Activated naive CD4-positive, alpha-beta T cell treated with Interleukin-2 at 50 U/mL for 16 hours (primary cell): ENCODE measurements around the gene CHCT1.
"Not testable (repeated sequence)": the region's sequence is repeated elsewhere in the genome, so short reads cannot be mapped to it uniquely, and the experiment has no call there.

ENCODE experiments used
- DNase-seq: peaks from one replicate; pipeline ENCODE4 v3.0.0-alpha.2; 2020

CHCT1 gene

DNA sequence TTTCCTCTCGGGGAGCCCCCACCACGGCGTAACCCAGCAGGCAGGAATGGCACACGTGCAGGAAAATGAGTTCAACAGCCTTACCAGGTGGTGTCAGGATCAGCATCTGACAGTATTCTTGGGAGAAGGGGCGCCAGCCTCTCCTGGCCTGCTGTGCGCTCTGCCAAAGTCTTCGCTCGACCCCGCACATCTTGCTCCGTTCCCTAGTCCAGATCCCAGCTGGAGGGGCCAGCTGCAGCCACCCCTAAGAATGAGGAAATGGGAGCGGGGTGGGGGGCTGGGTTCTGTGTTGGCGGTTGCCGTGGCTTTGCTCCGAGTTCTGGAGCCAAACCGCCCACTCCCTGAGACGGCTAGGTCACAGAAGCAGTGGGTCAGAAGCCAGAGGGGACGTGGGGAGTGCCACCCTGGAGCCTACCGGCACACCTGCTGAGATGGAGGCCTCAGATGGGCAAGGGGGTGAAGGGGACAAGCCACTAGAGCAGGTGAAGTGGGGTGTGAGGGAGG, at the start of gene CHCT1:
Gene CHCT1 (plus strand): TSS at position 328 of the 504 bp plus-strand sequence. CDS start 104 bp downstream, at position 432.
- no peak for DNase-seq

DNA sequence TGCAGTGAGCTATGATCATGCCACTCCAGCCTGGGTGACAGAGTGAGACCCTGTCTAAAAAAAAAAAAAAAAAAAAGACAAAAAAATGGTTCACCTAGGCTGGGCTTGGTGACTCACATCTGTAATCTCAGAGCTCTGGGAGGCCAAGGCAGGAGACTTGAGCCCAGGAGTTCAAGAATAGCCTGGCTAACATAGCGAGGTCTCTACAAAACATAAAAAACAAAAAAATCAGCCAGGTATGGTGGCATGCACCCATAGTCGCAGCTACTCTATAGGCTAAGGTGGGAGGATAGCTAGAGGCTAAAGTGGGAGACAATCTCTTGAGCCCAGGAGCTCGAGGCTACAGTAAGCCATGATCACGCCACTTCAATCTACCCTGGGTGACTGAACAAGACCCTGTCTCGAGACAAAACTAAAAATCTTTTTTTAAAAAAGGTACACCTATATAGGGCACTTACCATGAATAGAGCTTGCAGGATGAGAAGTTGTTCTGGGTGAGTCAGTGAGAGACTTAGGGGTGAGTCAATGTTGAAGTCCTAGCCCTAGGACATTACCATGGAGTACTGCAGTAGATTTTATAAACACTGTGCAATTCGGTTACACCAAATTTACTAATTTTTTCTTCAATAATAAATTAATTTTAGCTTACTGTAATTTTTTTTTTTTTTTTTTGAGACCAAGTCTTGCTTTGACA, 49.4 kb upstream of the CHCT1 start:
- no peak for DNase-seq

DNA sequence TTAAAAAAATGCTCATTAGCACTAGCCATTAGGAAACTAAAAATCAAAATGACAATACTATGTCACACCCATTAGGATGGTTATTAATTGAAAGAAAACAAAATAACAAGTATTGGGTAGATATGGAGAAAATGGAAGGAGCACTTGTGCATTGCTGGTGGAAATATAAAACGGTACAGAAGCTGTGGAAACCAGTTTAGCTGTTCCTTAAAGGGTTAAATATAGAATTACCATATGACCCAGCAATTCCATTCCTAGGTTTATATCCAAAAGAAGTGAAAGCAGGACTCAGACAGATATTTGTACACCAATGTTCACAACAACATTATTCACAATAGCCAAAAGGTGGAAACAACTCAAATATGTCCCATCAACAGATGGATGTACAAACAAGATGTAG, 44.1 kb upstream of the CHCT1 start:
- DNase-seq, result not testable (repeated sequence)

DNA sequence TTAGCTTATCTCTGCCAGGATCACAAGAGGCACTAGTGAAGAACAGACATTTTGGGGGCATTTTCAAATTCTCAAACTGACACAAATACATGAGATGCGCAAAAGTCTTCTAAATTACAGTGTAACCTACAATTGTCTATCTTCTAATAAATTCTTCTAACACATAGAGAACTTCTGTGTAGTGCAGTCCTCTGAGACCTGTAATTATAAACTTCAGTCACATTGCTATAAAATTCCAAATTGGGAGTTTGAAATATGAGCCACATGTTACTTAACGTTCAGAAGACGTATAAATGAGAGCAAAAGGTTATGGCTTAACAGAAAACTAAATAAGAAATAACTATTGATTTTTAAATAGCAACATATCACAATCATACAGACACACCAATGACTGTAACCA, 42.8 kb upstream of the CHCT1 start:
- DNase-seq, result not testable (repeated sequence)

DNA sequence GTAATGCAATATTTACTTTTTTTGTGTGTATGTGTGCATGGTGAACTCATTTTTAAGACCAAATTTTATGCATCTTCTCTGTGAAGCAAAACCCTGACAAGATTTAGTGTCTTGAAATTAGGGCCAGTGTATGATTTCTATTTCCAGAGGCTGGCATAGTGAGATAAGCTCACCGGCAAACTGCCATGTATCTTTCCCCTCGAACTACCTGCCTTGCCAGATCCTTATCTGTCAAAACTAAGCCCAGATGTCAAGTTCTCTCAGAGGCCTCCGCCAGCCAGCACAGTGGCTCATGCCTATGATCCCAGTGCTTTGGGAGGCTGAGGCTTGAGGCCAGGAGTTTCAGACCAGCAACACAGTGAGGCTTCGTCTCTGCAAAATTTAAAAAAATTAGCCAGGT, 40.3 kb upstream of the CHCT1 start:
- DNase-seq, result no peak

DNA sequence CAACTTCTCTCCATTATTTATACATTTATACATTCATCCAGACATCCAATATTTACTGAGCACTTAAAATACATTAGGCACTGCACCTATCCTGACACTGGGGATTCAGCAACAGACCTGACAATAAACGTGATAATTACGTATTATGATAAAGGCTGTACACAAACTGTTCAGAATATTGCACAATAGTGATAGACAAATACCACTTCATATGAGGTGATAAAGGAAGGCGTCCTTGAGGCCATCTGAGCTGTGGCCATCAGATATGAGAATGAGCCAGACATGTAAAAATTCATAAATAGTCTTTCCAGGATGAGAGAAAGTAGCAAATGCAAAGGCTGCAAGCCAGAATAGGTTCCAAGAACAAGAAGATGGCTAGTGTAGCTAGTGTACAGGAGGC, 38.9 kb upstream of the CHCT1 start:
- no peak for DNase-seq

DNA sequence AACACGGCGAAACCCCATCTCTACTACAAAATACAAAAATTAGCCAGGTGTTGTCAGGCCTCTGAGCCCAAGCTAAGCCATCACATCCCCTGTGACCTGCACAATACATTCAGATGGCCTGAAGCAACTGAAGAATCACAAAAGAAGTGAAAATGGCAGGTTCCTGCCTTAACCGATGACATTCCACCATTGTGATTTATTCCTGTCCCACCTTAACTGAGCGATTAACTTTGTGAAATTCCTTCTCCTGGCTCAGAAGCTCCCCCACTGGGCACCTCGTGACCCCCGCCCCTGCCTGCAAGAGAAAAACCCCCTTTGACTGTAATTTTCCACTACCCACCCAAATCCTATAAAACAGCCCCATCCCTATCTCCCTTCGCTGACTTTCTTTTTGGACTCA, 37.4 kb upstream of the CHCT1 start:
- DNase-seq, result not testable (repeated sequence)

DNA sequence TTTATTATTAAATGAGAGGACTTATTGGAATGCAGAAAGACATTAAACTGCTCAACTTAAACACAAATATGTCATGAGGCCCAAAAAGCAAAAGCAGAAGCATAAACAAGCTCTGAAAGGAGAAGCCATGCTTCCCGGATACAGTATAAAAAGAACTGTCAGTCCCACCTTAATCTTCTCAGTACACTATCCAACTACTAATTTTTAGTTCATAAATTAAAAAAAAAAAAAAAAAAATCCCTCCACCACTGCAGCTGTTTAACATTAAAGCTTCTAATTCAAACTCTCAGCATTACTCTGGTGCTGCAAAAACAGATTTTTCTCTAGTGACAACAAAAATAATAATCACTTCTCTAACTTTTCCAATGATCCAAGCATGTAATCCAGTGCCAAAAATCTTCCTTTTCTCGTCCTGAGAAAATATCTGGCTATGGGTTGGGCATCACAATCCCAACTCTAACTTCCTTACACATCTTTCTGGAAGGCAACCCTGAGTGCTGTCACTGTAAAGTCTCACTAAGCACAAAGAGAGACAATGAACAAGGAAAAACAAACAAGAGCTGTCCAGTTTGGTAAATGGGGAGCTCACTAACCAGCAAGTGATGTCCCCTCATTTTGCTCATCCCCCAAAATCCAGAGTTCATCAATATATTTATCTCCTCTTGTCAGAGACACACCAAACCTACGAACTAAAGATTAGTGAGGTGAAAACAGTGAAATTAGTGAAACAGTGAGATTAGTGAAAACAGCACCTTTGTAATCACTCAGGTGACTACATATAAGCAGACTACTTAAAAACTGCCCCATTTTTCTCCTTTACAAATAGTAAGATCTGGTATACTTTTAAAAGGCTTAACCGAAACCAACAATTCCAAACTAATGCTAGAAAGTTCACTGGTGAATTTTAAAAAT, 35.9 kb upstream of the CHCT1 start:
- DNase-seq, result no peak

DNA sequence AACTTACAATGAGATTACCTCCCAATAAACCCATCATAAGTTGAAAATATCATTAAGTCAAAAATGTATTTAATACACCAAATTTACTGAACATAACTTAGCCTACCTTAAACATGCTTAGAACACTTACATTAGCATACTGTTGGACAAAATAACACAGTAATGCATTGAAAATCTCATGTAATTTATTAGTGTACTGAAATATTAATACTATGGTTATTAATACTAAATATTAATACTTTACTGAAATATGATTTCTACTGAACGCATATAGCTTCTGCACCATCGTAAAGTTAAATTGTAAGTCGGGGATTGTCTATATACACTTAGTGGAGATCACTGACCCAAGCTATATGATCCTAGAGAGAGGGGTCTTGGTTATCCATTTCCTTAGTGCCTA, 34.6 kb upstream of the CHCT1 start:
- DNase-seq, result no peak

DNA sequence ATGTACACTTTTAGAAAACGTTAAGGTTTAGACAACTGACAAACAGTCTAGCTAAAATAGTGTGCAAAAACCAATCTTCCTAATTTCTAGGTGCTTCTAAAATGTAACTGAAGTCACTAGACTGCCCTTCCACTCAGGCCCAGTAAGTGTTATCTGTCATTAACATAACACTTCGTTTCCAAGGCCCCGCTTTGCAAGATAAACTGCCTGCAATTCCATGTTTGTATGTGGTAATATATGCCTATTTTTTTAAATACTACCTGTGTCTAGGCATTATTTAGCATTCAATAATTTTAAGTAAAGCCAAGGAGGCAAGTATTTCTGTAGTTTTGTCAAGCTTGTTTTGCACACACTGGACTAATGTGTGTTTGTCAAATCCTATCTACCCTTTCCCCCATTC, 33.5 kb upstream of the CHCT1 start:
- DNase-seq, result no peak

DNA sequence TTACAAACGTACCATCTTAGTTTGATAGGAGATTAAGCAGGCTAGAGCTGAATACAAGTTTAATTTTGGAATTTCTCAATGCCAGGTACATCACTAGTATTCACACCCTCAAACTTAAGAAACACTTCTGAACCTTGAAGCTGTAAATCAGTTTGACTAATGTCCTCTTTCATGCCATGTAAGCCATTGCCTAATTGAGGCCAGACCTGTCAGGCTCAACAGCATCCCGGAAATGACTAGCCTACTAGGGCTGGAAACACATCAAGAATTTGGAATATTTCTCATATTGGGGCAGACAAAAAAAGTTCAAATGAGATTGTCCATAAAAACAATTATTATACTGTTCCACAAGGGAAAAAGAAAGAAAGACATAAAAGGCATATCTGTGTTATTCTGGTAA, 32.1 kb upstream of the CHCT1 start:
- DNase-seq, result no peak

DNA sequence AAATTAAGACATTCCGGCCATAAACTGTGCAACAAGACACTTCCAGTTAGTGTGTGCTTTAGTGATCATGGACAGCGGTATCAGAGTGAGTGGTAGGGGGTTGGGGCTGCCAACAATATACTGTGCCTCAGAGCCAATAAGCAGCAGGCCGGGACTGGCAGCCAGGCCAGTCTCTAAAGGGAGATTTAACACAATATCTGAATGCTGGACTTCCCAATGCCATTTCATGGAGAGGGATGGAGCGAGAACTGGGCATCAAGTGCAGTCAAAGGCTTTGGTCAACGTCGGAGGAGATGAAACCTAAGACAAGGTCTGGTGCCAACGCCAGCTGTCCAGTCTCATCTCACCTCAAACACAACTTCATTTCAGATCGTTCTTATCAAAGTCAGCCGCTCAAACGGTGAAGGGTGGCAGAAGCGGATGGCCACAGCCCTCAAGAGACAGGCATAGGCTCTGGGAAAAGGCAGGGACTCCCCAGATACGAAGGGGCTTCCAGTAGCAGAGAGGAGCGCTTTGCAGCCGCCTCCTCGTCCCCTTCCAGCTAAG, 31.3 kb upstream of the CHCT1 start:
- DNase-seq, result peak; percentile 24

DNA sequence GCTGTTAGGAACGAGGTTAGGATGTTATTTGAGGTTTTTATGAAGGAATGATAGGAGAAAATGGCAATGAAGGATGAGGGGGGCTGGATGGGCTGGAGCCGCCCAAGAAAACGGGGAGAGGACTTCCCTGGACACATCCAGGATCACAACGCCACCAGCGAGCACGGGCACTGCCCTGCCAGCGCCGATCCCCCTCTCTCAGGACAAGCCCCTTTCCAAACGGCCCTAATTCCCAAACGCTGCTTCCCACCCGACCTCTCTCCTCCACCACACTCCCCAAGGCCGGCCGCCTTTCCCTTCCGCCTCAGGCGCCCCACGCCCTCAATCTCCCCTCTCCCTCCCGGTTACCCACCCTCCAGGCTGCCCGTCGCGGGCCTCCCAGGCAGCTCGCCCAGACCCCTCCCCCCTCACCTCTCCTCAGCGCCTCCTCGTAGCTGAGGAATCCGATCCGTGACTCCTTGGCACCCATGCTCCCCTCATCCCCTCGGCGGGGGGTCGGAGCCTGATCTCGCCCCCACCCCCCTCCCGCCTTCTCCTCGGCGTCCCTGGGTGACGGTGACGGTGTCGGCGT, 30.7 kb upstream of the CHCT1 start:
- no peak for DNase-seq

DNA sequence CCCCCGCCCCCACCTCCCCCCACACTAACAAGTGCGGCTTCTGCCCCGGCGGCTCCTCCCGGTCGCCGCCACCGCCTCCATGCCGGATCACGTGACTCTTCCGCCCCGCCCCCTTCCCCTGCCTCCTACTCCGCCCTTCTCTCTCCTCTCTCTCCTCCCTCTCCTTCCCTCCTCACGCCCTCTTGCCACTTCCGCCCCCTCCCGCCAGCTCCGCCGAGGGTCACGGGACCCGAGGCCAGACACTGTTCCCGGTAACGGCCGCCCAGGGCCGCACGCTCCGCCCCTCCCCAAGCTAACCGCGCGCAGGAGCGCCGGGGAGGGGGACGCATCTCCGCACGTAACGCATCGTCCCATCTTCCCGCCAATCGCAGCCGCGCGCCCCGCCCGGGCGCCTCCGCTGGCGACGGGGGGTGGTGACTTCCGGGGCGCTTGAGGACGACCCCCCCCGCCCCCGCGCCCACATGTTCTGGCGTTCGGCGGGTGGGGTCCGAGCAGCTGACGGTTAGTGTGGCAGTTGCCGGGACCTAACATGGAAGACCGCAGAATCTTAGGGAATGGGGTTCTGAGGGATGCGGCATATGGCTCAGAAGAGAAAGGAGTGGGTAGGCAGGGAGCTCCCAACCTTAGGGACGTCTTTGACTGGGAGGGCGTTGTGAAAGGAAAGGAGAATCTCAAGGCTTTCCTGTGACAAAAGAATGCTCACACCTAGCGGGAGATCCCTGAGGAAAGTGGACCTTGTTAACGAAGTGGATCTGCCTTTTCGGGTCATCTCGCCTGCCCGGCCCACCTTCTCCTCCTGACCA, 30.0 kb upstream of the CHCT1 start, which contains the start of gene USP32:
Gene USP32 (minus strand): TSS at position 92 of the 803 bp plus-strand sequence. CDS start 194 bp downstream, outside the sequence.
- DNase-seq, result peak; percentile 98

DNA sequence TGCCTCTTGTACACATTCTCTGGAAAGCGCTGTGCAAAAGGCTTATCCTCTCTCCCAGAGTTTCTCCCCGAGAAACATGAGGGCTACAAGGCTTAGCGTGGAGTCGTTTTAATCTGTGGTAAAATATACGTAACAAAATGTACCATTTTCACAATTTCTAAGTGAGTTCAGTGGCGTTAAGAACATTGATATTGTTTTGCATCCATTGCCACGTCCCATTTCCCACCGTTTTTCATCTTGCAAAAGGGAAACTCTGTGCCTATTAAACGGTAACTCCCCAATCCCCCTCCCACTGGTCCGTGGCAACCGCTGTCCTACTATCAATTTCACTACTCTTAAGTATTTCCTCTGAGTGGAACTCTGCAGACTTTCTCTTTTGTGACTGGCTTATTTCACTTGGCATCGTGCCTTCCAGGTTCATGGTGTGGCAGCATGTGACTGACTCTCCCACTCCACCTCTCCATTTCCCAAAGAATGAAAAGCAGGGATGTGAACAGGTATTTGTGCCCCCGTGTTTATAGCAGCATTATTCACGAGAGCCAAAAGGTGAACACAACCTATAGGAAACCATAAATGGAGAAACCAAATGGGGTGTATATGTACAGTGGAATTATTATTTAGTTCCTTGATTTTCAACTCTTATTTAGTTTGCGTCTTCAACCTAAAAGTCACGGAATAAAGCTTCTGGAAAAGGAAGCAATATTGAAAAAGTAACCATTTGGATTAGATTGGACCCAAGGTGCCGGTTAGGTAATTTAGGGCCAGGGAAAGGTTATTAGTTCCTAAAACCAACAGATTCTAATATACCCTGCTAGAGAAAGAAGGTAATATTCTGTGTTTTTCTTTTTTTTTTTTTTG, 29.2 kb upstream of the CHCT1 start:
- peak; percentile 48 for DNase-seq

DNA sequence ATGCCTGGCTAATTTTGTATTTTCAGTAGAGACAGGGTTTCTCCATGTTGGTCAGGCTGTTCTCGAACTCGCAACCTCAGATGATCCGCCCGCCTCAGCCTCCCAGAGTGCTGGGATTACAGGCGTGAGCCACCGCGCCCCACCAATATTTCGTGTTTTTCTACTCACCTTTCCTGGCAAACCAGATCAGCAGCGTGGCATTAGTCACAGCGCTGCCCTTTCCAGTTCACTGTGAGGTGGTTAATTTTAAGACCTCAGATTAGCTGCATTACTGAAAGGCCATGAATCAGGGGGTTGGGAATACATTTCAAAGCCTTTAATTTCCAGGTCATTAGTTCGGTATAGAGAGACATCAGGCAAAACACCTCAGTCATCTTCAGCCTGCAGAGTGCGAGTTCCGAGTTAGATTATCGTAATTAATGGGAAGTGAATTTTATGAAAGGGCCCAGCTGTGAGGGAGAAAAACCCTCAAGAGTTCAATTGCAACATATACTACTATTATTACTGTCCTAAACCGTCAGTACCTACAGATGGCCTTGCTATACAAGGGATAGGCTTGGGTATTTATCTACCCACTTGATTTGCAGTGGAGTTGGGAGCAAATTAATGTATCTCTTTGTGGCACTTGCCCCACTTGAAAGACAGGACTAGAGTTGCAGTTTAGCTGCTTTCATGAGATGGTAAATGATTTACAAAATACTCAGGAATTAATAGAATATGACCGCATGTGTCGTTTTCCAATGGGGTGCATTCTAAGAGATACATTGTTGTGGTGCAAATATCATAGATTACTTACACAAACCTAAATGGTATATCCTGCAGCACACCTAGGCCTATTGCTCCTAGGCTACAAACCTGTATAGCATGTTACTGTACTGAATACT, 28.2 kb upstream of the CHCT1 start:
- no peak for DNase-seq

DNA sequence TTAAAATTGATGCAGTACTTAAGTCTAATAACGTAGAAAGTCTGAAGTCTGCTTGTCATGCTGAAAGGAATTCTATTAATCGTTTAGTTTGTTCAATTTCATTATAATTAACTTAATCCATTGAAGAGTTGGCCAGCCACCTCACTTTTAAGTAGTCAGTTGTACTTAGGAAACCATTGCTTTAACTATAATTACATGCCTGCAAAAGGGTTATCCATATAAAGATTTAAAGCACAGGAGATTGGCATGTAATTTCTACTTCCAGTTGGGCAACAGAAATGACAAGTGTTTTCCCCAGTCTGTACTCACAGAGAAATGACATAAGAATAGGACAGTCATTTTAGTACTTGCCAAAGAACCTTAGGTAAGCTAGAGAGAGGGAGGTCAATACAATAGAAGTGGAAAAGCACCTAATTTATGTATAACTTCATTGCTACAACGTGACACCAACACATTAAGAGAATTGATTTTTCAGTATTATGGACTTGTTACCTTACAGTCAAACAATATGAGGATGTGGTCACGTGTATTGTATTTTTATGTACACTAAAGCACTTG, 26.7 kb upstream of the CHCT1 start:
- DNase-seq, result no peak

DNA sequence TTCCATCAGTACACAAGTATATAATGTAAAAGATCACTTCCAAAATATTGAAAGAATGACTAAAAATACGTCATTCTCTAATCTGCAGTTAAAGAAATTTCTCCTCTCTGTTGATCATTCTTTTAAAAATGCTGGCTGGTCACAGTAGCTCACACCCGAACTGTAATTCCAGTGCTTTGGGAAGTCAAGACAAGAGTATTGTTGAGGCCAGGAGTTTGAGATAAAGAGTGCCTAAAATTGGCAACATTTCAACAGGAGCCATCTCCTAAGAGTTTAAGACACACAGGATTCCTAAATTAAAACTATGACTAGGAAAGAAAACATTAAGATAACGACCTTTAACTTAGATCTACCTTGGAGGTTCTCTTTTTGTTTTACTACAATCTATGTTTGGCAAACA, 25.9 kb upstream of the CHCT1 start:
- DNase-seq, result no peak

DNA sequence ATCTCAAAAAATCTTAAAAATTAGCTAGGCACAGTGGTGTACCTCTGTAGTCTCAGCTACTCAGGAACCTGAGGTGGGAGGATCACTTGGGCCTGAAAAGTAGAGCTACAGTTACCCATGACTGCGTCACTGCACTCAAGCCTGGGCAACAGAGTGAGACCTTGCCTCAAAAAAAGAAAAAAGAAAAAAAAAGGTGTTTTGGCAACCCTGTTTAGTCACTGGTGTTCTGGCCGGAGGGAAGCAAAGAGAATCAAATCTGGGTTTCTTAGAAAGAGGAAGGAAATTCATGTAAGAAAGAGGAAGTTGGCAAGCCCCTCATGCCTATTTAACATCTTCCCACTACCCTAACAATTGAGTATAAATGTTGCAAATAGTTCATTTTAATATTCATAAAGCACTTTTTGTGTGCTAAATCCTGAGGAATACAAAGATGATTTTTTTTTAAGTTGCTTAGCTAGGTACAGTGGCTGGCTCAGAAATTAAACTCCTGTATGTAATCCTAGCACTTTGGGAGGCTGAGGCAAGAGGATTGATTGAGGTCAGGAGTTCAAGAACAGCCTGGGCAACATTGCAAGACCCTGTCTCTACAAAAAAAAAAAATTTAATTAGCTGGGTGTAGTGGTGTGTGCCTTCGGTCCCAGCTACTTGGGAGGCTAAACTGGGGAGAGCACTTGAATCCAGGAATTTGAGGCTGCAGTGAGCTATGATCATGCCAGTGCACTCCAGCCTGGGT, 23.9 kb upstream of the CHCT1 start:
- no peak for DNase-seq
